VCaP (cell line): Measurements from ENCODE around the gene INS.

Experiments
- H3K27ac ChIP-seq: fragments of 450-650 bp; 2 replicates; pipeline ENCODE4 v1.5.1; 2017
- TF ChIP-seq, protein P1 (sequence below): fragments of 450-650 bp; conservative IDR thresholded peaks from 2 replicates; pipeline ENCODE4 v1.5.1; 2017; ENCODE audit warnings: mild to moderate bottlenecking, moderate library complexity

INS gene

DNA sequence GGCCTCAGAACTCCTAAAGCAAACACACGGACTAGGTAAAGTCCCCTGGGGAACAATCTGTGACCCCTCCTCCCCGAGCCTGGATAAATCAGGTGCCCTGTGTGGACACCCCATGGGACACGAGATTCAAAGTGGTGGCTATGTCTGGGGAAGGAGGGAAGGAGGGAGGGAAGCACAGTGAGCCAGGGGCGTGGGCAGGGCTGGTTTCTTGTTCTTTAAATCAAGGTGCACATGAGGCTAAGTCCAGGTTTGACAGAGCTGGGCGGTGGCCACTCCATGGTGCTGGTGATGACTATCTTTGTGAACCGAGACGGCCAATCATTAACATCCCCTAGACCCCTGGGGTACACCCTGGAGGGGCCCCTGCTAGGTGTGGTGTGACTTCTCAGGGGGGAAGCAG is 30.9 kb upstream of the INS start:
- TF ChIP-seq, protein P1, sequence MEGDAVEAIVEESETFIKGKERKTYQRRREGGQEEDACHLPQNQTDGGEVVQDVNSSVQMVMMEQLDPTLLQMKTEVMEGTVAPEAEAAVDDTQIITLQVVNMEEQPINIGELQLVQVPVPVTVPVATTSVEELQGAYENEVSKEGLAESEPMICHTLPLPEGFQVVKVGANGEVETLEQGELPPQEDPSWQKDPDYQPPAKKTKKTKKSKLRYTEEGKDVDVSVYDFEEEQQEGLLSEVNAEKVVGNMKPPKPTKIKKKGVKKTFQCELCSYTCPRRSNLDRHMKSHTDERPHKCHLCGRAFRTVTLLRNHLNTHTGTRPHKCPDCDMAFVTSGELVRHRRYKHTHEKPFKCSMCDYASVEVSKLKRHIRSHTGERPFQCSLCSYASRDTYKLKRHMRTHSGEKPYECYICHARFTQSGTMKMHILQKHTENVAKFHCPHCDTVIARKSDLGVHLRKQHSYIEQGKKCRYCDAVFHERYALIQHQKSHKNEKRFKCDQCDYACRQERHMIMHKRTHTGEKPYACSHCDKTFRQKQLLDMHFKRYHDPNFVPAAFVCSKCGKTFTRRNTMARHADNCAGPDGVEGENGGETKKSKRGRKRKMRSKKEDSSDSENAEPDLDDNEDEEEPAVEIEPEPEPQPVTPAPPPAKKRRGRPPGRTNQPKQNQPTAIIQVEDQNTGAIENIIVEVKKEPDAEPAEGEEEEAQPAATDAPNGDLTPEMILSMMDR = no peak
- no peak overlapping the region for H3K27ac ChIP-seq

DNA sequence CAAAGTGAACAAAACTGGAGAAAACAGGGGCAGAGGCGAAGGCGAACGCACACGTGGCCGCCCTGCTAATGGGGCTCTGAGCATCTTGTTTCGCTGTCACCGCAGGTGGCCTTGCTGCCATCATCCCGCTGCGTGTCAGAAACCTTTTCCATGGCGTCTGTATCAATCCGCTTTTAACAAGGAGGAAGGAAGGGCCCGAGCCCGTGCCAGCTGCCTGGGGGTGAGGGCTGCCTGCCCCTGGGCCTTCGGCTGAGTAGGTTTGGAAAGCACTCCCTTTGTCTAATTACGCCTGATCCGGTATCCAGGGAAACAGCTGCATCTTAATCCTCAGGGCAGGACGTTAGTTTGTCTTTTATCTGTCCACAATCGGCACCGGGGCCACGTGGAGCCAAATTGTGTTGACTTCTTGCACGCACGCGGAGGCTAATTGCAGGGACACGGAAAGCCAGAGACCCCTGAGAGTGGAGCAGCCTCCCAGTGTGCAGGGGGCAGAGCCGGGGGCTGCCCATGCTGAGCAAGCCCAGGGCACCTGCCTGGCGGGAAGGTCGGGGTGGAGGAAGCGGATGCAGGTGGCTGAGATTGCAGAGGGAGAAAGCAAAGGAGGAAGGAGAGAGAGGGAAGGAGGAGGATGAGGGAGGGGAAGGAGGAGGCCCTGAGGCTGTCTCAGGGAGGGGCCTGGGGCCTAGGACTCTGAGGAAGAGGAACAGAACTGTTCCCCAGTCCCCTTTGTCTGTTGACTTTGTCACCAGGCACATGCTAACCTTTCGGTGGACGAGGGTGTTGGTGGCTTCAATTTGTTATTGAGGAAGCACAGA is 29.9 kb upstream of the INS start:
- no peak overlapping the region for H3K27ac ChIP-seq
- TF ChIP-seq, protein P1 = no peak

DNA sequence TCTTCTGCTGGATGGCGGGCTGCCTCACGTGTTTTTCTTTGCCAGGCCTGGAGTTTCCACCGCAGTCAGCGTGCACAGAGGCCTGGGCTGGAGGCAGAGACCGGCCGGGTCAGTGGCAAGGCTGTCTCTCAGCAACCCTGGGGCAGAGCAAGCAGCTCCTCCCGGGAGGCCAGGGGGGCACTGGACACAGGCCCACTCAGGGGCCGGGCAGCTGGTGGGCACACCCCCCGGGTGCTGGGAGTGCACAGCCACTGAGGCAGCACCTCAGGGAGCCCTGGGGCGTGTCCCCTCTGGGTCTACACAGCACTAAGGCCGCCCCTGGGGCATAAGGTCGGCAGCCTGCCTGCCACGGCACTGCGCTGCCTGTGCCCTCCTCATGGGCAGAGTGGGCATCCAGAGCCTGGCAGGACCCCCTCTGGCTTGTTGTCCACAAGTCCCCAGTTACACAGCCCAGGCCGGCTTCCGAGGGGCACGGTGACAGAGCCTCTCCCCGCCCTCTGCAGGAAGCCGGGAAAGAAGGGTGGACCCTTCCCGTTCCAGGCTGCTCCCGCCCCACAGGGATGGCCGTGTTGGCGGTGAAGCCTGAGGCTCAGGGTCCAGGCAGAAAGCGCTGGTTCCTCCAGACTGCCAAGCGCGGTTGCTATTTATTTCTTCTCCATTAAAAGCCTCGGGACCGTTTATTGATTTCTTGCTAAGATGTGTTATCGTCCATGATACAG is 29.1 kb upstream of the INS start:
- no peak overlapping the region for H3K27ac ChIP-seq
- TF ChIP-seq, protein P1 = no peak

DNA sequence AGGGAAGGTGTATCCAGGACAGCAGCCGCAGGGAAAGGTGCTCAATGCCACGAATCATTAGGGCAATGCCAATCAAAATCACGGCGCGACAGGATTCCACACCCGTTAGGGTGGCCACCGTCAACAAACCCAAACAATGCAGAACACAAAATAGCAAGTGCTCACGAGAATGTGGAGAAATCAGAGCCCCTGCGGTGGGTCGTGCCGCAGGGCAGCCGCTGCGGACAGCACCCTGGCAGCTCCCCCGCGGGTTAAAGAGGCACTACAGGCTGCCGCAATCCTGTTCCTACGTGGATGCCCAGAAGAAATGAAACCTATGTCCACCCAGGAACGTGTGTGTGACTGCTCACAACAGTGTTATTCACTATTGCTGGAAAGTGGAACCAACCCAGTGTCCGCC is 27.7 kb upstream of the INS start:
- no peak overlapping the region for H3K27ac ChIP-seq
- TF ChIP-seq, protein P1 = no peak

DNA sequence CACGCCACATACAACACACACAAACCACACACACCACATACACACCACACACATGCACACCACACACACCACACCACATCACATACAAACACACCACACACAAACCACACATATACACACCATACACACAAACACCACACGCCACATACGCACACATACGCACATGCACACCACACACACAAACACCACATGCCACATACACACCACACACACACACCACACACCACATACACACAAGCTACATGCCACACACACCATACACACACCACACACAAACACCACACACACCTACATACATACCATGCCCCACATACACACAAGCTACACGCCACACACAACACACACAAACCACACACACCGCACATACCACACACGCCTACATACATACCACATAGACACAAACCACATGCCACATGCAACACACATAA is 26.3 kb upstream of the INS start:
- TF ChIP-seq, protein P1 = no peak
- H3K27ac ChIP-seq = no peak overlapping the region

DNA sequence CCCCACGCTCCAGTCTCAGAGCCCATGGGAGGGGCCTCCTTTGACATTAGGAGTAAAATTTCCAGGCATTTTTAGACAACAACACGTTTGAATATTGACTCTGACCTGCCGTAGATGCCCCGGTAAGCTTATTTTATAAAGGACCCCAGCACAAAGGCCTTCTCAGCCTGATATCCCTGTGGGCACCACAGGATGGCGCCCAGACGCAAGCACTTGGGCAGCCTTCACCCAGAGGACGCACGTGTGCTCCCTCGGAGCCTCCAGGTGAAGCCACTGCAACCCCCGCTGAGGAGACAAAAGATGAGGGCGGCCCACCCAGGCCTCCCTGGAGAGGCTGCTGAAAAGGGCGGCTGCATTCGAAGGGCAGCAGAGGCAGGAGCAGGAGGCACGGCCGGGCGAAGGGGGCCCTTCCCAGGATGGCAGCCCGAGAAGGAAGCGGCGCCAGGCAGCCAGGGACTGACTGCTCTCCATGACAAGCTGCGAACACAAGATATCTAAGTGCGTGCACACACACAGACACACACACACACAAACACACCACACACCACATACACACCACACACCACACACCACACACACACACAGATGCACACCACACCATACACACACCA is 25.8 kb upstream of the INS start:
- TF ChIP-seq, protein P1 = peak; percentile 46
- H3K27ac ChIP-seq = no peak overlapping the region
